ENCODE data around the gene ZMYND8.

DNA sequence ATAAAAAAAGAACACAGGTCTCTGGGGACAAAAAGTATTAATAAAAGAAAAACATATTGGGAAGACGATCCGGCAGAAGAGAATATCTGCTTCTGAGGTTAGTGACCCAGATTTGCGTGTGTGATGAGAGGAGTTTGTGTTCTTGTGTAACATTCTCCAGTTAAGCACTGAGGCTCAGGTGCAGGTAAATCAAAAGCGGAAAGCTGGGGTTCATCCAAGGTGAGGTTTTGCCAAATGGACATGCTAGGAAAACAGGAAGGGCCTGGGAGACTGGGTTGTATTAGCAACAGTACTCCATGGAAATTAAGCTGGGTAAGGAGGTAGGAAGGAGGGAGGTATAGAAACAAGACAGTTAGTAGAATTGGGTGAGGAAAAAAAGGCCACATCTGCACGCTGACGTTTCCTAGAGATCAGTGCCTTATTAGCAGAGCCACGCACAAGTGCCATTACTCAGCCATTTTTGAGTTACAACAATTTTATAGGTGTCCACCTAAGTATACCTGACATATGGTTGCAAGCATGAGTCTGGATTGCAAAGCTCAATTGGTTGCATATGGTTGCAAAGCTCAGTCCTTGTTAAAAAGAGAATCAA is 139.6 kb downstream of the ZMYND8 start:
- TF ChIP-seq, protein P1, sequence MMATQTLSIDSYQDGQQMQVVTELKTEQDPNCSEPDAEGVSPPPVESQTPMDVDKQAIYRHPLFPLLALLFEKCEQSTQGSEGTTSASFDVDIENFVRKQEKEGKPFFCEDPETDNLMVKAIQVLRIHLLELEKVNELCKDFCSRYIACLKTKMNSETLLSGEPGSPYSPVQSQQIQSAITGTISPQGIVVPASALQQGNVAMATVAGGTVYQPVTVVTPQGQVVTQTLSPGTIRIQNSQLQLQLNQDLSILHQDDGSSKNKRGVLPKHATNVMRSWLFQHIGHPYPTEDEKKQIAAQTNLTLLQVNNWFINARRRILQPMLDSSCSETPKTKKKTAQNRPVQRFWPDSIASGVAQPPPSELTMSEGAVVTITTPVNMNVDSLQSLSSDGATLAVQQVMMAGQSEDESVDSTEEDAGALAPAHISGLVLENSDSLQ (IDR thresholded peaks at IDR 0.05), result no peak
- TF ChIP-seq, protein P2, sequence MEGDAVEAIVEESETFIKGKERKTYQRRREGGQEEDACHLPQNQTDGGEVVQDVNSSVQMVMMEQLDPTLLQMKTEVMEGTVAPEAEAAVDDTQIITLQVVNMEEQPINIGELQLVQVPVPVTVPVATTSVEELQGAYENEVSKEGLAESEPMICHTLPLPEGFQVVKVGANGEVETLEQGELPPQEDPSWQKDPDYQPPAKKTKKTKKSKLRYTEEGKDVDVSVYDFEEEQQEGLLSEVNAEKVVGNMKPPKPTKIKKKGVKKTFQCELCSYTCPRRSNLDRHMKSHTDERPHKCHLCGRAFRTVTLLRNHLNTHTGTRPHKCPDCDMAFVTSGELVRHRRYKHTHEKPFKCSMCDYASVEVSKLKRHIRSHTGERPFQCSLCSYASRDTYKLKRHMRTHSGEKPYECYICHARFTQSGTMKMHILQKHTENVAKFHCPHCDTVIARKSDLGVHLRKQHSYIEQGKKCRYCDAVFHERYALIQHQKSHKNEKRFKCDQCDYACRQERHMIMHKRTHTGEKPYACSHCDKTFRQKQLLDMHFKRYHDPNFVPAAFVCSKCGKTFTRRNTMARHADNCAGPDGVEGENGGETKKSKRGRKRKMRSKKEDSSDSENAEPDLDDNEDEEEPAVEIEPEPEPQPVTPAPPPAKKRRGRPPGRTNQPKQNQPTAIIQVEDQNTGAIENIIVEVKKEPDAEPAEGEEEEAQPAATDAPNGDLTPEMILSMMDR (IDR thresholded peaks at IDR 0.05 in 2 of 3, conservative IDR thresholded peaks at IDR 0.05 in 1 of 3; ENCODE audit: control insufficient read depth in 2 of 3, extremely low read depth in 1 of 3, insufficient read depth in 1 of 3, low read depth in 3 of 3, low read length in 3 of 3), result no peak
- no peak for TF ChIP-seq RAD51 (IDR thresholded peaks at IDR 0.05)
- no peak for TF ChIP-seq POLR2A (IDR thresholded peaks at IDR 0.05; ENCODE audit: low read depth, low read length)
- TF ChIP-seq RAD21 (IDR thresholded peaks at IDR 0.05; ENCODE audit: insufficient read depth, low read depth, low read length), result no peak
- TF ChIP-seq, protein P3, sequence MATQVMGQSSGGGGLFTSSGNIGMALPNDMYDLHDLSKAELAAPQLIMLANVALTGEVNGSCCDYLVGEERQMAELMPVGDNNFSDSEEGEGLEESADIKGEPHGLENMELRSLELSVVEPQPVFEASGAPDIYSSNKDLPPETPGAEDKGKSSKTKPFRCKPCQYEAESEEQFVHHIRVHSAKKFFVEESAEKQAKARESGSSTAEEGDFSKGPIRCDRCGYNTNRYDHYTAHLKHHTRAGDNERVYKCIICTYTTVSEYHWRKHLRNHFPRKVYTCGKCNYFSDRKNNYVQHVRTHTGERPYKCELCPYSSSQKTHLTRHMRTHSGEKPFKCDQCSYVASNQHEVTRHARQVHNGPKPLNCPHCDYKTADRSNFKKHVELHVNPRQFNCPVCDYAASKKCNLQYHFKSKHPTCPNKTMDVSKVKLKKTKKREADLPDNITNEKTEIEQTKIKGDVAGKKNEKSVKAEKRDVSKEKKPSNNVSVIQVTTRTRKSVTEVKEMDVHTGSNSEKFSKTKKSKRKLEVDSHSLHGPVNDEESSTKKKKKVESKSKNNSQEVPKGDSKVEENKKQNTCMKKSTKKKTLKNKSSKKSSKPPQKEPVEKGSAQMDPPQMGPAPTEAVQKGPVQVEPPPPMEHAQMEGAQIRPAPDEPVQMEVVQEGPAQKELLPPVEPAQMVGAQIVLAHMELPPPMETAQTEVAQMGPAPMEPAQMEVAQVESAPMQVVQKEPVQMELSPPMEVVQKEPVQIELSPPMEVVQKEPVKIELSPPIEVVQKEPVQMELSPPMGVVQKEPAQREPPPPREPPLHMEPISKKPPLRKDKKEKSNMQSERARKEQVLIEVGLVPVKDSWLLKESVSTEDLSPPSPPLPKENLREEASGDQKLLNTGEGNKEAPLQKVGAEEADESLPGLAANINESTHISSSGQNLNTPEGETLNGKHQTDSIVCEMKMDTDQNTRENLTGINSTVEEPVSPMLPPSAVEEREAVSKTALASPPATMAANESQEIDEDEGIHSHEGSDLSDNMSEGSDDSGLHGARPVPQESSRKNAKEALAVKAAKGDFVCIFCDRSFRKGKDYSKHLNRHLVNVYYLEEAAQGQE (IDR thresholded peaks at IDR 0.05; ENCODE audit: low read depth, low read length), result no peak
- TF ChIP-seq KDM1A (IDR thresholded peaks at IDR 0.05; ENCODE audit: borderline replicate concordance), result no peak
- no peak for TF ChIP-seq ZNF384 (IDR thresholded peaks at IDR 0.05; ENCODE audit: borderline replicate concordance, low read depth, low read length)
- no peak for TF ChIP-seq GATAD2B (conservative IDR thresholded peaks at IDR 0.05; ENCODE audit: low read depth)
- no peak for TF ChIP-seq SMAD1 (IDR thresholded peaks at IDR 0.05; ENCODE audit: low read depth, partially characterized antibody)
- TF ChIP-seq, protein P4, sequence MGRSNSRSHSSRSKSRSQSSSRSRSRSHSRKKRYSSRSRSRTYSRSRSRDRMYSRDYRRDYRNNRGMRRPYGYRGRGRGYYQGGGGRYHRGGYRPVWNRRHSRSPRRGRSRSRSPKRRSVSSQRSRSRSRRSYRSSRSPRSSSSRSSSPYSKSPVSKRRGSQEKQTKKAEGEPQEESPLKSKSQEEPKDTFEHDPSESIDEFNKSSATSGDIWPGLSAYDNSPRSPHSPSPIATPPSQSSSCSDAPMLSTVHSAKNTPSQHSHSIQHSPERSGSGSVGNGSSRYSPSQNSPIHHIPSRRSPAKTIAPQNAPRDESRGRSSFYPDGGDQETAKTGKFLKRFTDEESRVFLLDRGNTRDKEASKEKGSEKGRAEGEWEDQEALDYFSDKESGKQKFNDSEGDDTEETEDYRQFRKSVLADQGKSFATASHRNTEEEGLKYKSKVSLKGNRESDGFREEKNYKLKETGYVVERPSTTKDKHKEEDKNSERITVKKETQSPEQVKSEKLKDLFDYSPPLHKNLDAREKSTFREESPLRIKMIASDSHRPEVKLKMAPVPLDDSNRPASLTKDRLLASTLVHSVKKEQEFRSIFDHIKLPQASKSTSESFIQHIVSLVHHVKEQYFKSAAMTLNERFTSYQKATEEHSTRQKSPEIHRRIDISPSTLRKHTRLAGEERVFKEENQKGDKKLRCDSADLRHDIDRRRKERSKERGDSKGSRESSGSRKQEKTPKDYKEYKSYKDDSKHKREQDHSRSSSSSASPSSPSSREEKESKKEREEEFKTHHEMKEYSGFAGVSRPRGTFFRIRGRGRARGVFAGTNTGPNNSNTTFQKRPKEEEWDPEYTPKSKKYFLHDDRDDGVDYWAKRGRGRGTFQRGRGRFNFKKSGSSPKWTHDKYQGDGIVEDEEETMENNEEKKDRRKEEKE (IDR thresholded peaks at IDR 0.05), result no peak
- no peak for TF ChIP-seq PML (IDR thresholded peaks at IDR 0.05; ENCODE audit: low read length)
- TF ChIP-seq ESRRA (IDR thresholded peaks at IDR 0.05; ENCODE audit: low read length), result no peak

Data from GM12878 (cell line).